ENCODE results near the gene MRPL40. TPM values are rescaled to one million over a fixed set of nuclear protein-coding genes. Genes with fewer than 3 reads are reported as not detected.

MRPL40 gene
- total and polyA plus RNA-seq, 2 donors (not counting 1 experiment from before 2014, with no cell fraction given), result 44.4 to 44.8 TPM

DNA sequence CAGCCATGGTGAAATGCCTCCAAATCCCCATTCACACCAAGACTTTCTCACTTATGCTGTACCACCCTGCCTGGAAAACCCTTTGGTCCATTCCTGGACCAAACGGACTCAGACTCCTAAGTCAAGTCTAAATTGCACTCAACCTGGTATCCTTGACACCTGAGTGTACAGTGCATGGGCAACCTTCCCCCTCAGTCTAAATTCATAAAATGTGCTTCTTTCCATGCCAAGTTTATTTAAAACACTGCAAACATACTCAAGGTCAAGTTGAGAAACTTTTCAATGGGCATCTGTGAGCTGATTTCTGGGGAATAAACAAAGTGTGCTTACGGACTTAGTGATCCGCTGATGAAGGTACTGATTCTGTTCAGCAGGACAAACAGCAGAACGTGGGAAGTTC lies 27.2 kb upstream of the MRPL40 start:
- Histone ChIP-seq H4K20me1 (ENCODE audit: control insufficient read depth, extremely low read depth, insufficient read depth, low read length) (no peaks in the 10 kb centered on the region), H3K4me2 (ENCODE audit: extremely low read depth, insufficient read depth, low read length) (no peak overlapping the region), H3K4me3 (replicated peaks in 1 of 4; ENCODE audit: control extremely low read depth in 1 of 4, insufficient read depth in 1 of 4, low read depth in 3 of 4, low read length in 4 of 4) (no peak overlapping the region), H3K27ac (ENCODE audit: insufficient read depth, low read length) (no peak overlapping the region), H3K9me3 (ENCODE audit: control insufficient read depth, insufficient read depth, low read depth, low read length) (no peaks in the 10 kb centered on the region), H3K4me1 (ENCODE audit: control insufficient read depth, extremely low read depth, insufficient read depth, low read length) (no peaks in the 10 kb centered on the region), H3K27me3 (ENCODE audit: control insufficient read depth, insufficient read depth, low read length) (no peaks in the 10 kb centered on the region), H3K9ac (ENCODE audit: insufficient read depth, low read length) (no peak overlapping the region), H3K36me3 (ENCODE audit: control insufficient read depth, insufficient read depth, low read length) (peaks cover 14% of the 10 kb centered on the region), H3K79me2 (ENCODE audit: control insufficient read depth, insufficient read depth, low read length) (no peaks in the 10 kb centered on the region), H2AFZ (ENCODE audit: low read length) (no peak overlapping the region)
- DNase-seq (ENCODE audit: low read depth in 2 of 2), result no peak
- TF ChIP-seq EZH2 (IDR thresholded peaks at IDR 0.05; ENCODE audit: low read length, missing control alignments), result no peak
- TF ChIP-seq, protein P1, sequence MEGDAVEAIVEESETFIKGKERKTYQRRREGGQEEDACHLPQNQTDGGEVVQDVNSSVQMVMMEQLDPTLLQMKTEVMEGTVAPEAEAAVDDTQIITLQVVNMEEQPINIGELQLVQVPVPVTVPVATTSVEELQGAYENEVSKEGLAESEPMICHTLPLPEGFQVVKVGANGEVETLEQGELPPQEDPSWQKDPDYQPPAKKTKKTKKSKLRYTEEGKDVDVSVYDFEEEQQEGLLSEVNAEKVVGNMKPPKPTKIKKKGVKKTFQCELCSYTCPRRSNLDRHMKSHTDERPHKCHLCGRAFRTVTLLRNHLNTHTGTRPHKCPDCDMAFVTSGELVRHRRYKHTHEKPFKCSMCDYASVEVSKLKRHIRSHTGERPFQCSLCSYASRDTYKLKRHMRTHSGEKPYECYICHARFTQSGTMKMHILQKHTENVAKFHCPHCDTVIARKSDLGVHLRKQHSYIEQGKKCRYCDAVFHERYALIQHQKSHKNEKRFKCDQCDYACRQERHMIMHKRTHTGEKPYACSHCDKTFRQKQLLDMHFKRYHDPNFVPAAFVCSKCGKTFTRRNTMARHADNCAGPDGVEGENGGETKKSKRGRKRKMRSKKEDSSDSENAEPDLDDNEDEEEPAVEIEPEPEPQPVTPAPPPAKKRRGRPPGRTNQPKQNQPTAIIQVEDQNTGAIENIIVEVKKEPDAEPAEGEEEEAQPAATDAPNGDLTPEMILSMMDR (conservative IDR thresholded peaks at IDR 0.05 in 1 of 2, IDR thresholded peaks at IDR 0.05 in 1 of 2; ENCODE audit: low read depth in 1 of 2, low read length in 2 of 2), result no peak

DNA sequence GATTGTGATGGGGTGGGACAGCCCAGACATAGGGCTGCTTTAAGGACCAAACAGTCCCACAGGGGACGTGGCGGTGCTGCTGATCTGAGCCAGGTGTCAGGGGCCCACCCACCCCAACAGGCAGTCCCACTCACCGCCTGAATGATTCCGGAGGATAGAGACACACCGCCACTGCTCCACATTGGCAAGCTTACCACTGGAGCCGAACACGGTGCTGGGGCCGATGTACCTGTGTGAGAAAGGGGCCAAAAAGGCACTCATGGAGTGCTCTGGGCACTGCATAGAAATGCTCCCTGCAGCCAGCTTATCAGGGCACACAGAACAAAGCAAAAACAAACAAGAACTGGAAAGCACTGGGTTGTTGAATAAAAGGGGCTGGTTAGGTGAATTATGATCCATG lies 26.7 kb upstream of the MRPL40 start:
- TF ChIP-seq, protein P1 (conservative IDR thresholded peaks at IDR 0.05 in 1 of 2, IDR thresholded peaks at IDR 0.05 in 1 of 2; ENCODE audit: low read depth in 1 of 2, low read length in 2 of 2), result no peak
- TF ChIP-seq EZH2 (IDR thresholded peaks at IDR 0.05; ENCODE audit: low read length, missing control alignments), result no peak
- H3K36me3 ChIP-seq (ENCODE audit: control insufficient read depth, insufficient read depth, low read length), result peaks cover 14% of the 10 kb centered on the region

DNA sequence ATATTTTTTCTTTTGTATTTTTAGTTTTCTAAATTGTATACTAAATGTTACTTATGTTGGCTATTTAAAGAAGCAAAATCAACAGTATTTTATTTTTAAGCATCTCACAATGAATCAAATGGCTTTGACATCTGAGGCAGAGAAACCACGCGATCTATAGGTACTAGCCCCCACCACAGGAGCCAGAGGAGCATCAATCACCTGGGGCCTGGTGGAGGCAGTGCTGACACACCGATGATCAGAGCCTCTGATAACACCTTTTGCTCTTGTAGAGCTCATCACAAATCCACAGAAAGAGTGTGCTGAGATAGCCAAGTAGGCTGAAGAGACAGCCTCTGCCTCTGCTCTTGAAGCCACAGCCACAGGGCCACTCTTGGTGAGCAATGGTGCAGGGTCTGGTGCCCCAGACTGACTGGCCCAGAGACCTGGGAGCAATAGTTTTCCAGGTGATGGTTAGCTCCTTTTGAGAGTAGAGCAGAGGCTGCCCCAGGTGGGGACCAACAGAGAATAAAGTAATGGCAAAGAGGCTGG lies 26.0 kb upstream of the MRPL40 start:
- Histone ChIP-seq H3K27ac (ENCODE audit: insufficient read depth, low read length) (no peak overlapping the region), H3K4me2 (ENCODE audit: extremely low read depth, insufficient read depth, low read length) (no peak overlapping the region), H3K4me1 (ENCODE audit: control insufficient read depth, extremely low read depth, insufficient read depth, low read length) (no peaks in the 10 kb centered on the region), H3K9me3 (ENCODE audit: control insufficient read depth, insufficient read depth, low read depth, low read length) (no peaks in the 10 kb centered on the region), H3K36me3 (ENCODE audit: control insufficient read depth, insufficient read depth, low read length) (peaks cover 10% of the 10 kb centered on the region), H4K20me1 (ENCODE audit: control insufficient read depth, extremely low read depth, insufficient read depth, low read length) (no peaks in the 10 kb centered on the region), H3K9ac (ENCODE audit: insufficient read depth, low read length) (no peak overlapping the region), H3K4me3 (replicated peaks in 1 of 4; ENCODE audit: control extremely low read depth in 1 of 4, insufficient read depth in 1 of 4, low read depth in 3 of 4, low read length in 4 of 4) (no peak overlapping the region), H3K27me3 (ENCODE audit: control insufficient read depth, insufficient read depth, low read length) (no peaks in the 10 kb centered on the region), H2AFZ (ENCODE audit: low read length) (no peak overlapping the region), H3K79me2 (ENCODE audit: control insufficient read depth, insufficient read depth, low read length) (peaks cover 4% of the 10 kb centered on the region)
- no peak for DNase-seq (ENCODE audit: low read depth in 2 of 2)
- TF ChIP-seq, protein P1 (conservative IDR thresholded peaks at IDR 0.05 in 1 of 2, IDR thresholded peaks at IDR 0.05 in 1 of 2; ENCODE audit: low read depth in 1 of 2, low read length in 2 of 2), result no peak
- TF ChIP-seq EZH2 (IDR thresholded peaks at IDR 0.05; ENCODE audit: low read length, missing control alignments), result no peak

More for the DNA sequence above, 26.7 kb upstream of the MRPL40 start:
- Histone ChIP-seq H3K27me3 (ENCODE audit: control insufficient read depth, insufficient read depth, low read length) (no peaks in the 10 kb centered on the region), H3K4me2 (ENCODE audit: extremely low read depth, insufficient read depth, low read length) (no peak overlapping the region), H3K79me2 (ENCODE audit: control insufficient read depth, insufficient read depth, low read length) (no peaks in the 10 kb centered on the region), H3K9ac (ENCODE audit: insufficient read depth, low read length) (no peak overlapping the region), H3K27ac (ENCODE audit: insufficient read depth, low read length) (no peak overlapping the region), H4K20me1 (ENCODE audit: control insufficient read depth, extremely low read depth, insufficient read depth, low read length) (no peaks in the 10 kb centered on the region), H3K4me1 (ENCODE audit: control insufficient read depth, extremely low read depth, insufficient read depth, low read length) (no peaks in the 10 kb centered on the region), H2AFZ (ENCODE audit: low read length) (no peak overlapping the region), H3K4me3 (replicated peaks in 1 of 4; ENCODE audit: control extremely low read depth in 1 of 4, insufficient read depth in 1 of 4, low read depth in 3 of 4, low read length in 4 of 4) (no peak overlapping the region), H3K9me3 (ENCODE audit: control insufficient read depth, insufficient read depth, low read depth, low read length) (no peaks in the 10 kb centered on the region)
- no peak for DNase-seq (ENCODE audit: low read depth in 2 of 2)
